GOT3 (cell line): ENCODE data around the gene RIF1.

Experiments
- DNase-seq: peaks from one replicate; lab custom pipeline; 2025; ENCODE audit warnings: mixed read lengths; lab: John Stamatoyannopoulos, UW

RIF1 gene

GRCh38 chr2:151522556-151522955 lies 112.9 kb downstream of the RIF1 start:
- no peak for DNase-seq

GRCh38 chr2:151523850-151524249 lies 114.1 kb downstream of the RIF1 start:
- no peak for DNase-seq

GRCh38 chr2:151525821-151526373 lies 116.2 kb downstream of the RIF1 start:
- no peak for DNase-seq

- no peak for DNase-seq
Observed at GRCh38 chr2:151526572-151527090, 116.9 kb downstream of the RIF1 start.
